ENCODE measurements around the gene UBE2E3. TPM values are rescaled to one million over a fixed set of nuclear protein-coding genes. Genes with fewer than 3 reads are reported as not detected.
A peak's percentile ranks its signal among the peaks of the same experiment; 100 is the strongest.

UBE2E3 gene
- total RNA-seq, 3 donors from 2014 or later, result 48.3 to 63.6 (median 52.8) TPM

DNA sequence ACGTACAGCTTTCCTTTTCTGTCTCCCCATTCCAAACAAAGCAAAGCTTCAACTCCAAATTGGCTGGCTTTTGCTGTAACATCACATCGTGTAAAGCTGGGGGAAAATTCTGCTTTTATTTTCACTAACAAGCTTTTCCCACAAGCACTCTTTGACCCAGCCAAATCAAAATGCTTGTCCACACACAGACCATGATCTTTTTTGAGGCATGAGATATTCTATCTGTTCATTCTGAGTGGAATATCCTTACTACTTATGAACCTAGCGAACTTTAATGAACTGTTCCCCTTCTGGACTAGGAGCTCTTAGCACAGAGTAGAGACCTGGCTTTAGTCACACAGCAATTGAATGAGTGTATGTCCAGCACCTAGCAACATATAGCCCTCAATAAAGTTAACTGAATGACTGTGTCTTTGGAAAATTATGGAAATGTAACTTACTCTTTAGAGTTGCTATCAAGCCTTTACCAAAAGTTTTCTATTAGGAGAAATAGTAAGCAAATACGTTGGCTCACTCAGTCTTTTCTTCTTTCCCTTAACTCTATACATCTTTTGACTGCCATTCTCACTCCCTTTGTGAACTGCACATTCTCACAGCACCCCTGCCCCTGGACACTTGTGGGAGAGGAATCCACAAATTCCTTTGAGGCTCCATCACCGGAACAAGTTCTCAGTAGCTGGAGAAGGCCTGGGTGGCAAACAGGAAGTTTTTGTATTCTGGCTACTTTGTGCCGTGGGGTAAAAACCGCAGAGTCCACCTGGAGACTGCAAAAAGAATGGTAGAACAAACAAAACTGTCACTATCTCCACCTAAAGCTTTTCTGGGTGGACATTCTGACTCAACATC is 1.3 kb upstream of the UBE2E3 start:
- H3K4me1 ChIP-seq (ENCODE audit: low read depth), result peaks cover 18% of the 10 kb centered on the region
- H3K4me3 ChIP-seq, result no peak overlapping the region
- intact Hi-C loops (cut with DNase I, micrococcal nuclease), result no loop called here
- ATAC-seq (no peak), DNase-seq (peak in 2 of 3 donors; percentile 5 to 20)
- H3K36me3 ChIP-seq (ENCODE audit: low read depth), result no peaks in the 10 kb centered on the region
- TF ChIP-seq, protein P1, sequence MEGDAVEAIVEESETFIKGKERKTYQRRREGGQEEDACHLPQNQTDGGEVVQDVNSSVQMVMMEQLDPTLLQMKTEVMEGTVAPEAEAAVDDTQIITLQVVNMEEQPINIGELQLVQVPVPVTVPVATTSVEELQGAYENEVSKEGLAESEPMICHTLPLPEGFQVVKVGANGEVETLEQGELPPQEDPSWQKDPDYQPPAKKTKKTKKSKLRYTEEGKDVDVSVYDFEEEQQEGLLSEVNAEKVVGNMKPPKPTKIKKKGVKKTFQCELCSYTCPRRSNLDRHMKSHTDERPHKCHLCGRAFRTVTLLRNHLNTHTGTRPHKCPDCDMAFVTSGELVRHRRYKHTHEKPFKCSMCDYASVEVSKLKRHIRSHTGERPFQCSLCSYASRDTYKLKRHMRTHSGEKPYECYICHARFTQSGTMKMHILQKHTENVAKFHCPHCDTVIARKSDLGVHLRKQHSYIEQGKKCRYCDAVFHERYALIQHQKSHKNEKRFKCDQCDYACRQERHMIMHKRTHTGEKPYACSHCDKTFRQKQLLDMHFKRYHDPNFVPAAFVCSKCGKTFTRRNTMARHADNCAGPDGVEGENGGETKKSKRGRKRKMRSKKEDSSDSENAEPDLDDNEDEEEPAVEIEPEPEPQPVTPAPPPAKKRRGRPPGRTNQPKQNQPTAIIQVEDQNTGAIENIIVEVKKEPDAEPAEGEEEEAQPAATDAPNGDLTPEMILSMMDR (IDR thresholded peaks at IDR 0.05), result no peak
- H3K9me3 ChIP-seq, result no peaks in the 10 kb centered on the region

DNA sequence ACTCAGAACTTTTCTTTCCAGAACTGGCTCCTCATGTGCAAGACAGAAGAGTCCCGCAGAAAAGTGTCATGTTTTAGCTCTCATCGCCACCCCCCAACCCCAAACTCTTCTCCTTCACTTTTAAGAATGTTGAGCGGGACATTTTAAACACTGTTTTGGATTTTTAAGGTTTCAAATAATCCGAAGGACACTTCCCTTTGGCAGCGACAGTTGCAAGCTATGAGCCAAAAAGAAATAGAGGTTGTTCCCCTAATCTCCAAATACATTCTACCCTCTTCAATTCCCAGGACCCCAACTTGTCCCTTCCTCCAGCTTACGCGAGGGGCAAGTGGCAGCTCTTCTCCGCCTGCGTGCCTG is 678 bp upstream of the UBE2E3 start:
- ATAC-seq (no peak), DNase-seq (no peak)
- TF ChIP-seq, protein P1 (IDR thresholded peaks at IDR 0.05), result no peak
- H3K36me3 ChIP-seq (ENCODE audit: low read depth), result no peaks in the 10 kb centered on the region
- H3K4me1 ChIP-seq (ENCODE audit: low read depth), result peaks cover 20% of the 10 kb centered on the region
- H3K4me3 ChIP-seq, result peak overlapping the region; percentile 52
- intact Hi-C loops (cut with DNase I, micrococcal nuclease), result no loop called here
- H3K9me3 ChIP-seq, result no peaks in the 10 kb centered on the region

DNA sequence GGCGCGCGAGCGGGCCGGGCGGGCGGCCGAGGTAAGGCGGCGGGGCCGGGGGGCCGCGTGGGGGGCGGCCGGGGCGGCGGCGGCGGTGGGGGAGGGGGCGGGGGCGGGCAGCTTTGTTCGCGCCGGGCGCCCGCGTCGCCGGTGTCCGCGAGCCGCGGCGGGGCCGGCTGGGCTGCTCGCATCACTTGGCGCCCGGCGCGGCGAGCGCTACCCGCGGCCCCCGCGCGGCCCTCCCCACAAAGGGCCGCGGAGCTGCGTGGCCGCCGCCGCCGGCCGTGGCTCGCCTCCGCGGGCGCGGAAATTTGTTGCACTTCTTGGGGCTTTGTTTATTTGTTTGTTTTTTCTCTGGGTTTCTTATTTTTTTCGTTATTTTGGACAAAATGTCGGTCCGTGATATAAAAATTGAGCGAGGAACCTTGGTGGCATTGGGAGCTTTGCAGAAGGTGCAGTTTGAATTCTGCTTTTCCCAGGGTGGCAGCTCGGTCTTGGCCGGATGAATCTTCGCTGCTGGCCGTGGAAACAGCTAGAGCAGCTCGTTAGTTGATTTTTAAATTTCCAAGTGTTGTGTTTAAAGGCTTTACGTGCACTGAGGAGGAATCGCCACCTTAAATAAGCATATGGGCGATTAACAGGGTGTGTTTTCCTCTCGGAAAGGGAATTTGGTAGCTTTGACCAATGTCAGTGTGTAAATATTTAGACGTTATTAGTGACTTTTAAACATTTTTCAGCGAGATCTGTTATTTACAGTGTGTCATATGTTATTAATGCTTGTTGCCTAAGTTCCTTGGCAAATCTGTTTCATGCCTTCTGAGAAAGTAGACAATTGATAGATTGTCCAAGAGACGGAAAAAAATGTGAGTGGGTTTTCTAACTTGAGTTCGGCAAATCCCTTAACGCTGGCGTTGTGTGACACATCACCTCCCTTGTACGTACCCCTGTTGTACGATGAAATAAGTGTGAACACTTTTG is 822 bp downstream of the UBE2E3 start:
- DNase-seq (peak in 2 of 3 donors; percentile 41 to 49), ATAC-seq (peak; percentile 1)

DNA sequence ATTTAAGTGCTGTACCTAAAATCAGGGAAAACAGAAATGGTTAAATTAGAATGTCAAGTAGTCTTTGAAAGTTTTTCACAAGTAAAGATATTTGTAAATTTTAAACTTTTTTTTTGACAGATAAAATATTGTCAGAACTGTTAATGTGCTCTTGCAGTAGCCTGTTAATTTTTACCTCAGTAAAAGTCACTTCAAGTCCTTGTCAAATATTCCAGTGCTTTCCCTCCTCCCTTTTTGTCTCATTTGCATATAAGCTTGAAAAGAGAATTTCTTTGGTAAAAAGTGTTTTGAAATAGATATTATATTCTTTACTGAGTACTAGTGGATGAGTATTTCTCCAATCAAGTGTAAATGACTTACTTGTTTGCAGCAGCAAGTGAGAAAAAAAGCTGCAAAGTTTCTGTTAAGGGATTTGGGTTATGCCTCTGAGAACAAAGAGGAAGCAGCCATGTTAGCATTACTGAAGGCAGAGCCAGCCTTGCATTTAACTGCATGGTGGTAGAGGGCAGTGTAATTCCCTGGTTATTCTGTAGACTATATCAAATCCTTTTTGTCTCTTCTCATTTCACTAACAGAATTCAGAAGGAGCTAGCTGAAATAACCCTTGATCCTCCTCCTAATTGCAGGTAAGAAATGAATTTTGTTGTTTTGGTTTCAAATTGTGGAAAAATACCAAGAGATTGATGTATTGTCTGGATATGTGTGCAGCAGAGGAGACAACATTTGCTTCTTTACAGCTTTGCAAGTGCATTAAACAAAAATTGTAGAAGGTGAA is 3.2 kb downstream of the UBE2E3 start:
- DNase-seq (peak in 1 of 3 donors; percentile 62), ATAC-seq (peak; percentile 52)
- H3K9me3 ChIP-seq, result no peaks in the 10 kb centered on the region
- no peaks in the 10 kb centered on the region for H3K36me3 ChIP-seq (ENCODE audit: low read depth)
- TF ChIP-seq, protein P1 (IDR thresholded peaks at IDR 0.05), result no peak
- H3K4me3 ChIP-seq, result no peak overlapping the region
- peaks cover 20% of the 10 kb centered on the region for H3K4me1 ChIP-seq (ENCODE audit: low read depth)
- intact Hi-C loops (cut with DNase I, micrococcal nuclease), result no loop called here

More for the DNA sequence above, 822 bp downstream of the UBE2E3 start:
- no peaks in the 10 kb centered on the region for H3K9me3 ChIP-seq
- H3K4me1 ChIP-seq (ENCODE audit: low read depth), result peaks cover 20% of the 10 kb centered on the region
- peak overlapping the region; percentile 52 for H3K4me3 ChIP-seq
- no peaks in the 10 kb centered on the region for H3K36me3 ChIP-seq (ENCODE audit: low read depth)
- TF ChIP-seq, protein P1 (IDR thresholded peaks at IDR 0.05), result no peak
- intact Hi-C loops (cut with DNase I, micrococcal nuclease), result no loop called here

DNA sequence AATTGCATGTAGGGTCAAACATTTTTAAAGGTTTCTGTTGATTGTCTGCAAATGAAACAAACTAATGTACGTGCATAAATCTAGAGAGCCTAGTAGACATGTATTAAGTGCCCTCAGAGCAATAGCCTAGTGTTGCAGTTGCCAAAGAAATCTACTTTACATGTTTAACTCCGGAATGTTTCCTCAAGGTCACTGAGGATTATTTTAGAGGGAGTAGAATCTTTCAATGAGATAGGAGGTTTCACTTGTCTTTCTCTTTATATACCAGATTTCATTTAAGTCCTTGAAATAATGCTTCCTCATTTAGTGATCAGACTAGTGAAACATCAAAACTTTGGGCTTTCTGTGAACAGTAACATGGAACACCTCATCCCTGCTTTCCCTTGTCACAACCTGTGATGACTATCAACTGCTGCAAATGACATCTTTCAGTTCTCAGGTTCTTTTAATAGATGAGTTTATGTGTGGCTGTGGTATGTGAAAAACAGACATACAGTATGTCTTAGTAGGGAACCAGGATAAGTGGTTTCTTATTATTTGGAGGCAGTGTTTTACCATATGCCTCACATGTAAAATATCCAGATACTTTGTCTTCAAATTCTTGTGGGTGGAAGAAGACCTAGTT is 5.5 kb downstream of the UBE2E3 start:
- intact Hi-C loops (cut with DNase I, micrococcal nuclease), result no loop called here
- Histone ChIP-seq H3K36me3 (ENCODE audit: low read depth) (no peaks in the 10 kb centered on the region), H3K9me3 (no peaks in the 10 kb centered on the region), H3K4me1 (ENCODE audit: low read depth) (peaks cover 20% of the 10 kb centered on the region), H3K4me3 (no peak overlapping the region)
- TF ChIP-seq, protein P1 (IDR thresholded peaks at IDR 0.05), result no peak
- no peak for ATAC-seq
- DNase-seq, result no peak

All from mucosa of descending colon (tissue), 3 donors.